GM12878 (cell line): ENCODE measurements around the gene THBS1. TPM values are rescaled to one million over a fixed set of nuclear protein-coding genes. Genes with fewer than 3 reads are reported as not detected.

Experiments
- ATAC-seq: fragments of 200-7000 bp; cut with Tn5 transposase; 3 replicates; pipeline ENCODE4 v1.9.1; 2020; ENCODE audit warnings: mild to moderate bottlenecking, moderate library complexity
- BruUV-seq: library from RNA; stranded (reverse); fragments of 400-500 nt; replicated peaks from 2 replicates; lab custom pipeline; 2021; lab: Mats Ljungman, UMichigan
- CTCF ChIA-PET: fragments of 300-600 bp; sonication (Branson Sonifier 250); formaldehyde crosslinking; extraction: SDS; loops from one replicate; lab custom pipeline; 2021; ENCODE audit warnings: inconsistent platforms; lab: Yijun Ruan, JAX
- POLR2A ChIA-PET: fragments of 350-600 bp; formaldehyde crosslinking; extraction: SDS; loops from one replicate; lab custom pipeline; 2021; ENCODE audit warnings: inconsistent platforms; lab: Charles Lee
- RAD21 ChIA-PET: fragments of 300-600 bp; sonication (Branson Sonifier 250); formaldehyde crosslinking; loops from one replicate; lab custom pipeline; 2023; ENCODE audit warnings: antibody characterized with exemption; ENCODE audit not compliant: unreplicated experiment; lab: Charles Lee
- SMC1A ChIA-PET: fragments of 300-600 bp; sonication (Branson Sonifier 250); formaldehyde crosslinking; loops from one replicate; lab custom pipeline; 2023; ENCODE audit not compliant: unreplicated experiment, uncharacterized antibody; lab: Charles Lee
- DNase-seq: peaks from one replicate; pipeline ENCODE4 v3.0.0-alpha.2; 2011; ENCODE audit warnings: low read depth, low spot score
- FAIRE-seq: peaks from 3 replicates; lab custom pipeline; 2011; peaks lifted over from hg19 to GRCh38; lab: Jason Lieb, UNC
- H2AFZ ChIP-seq: 2 replicates; pipeline ENCODE4 v1.6.0; 2011; ENCODE audit warnings: low read depth, low read length, control low read depth; ENCODE audit not compliant: control insufficient read depth
- H3K27ac ChIP-seq: 2 replicates; pipeline ENCODE4 v1.5.1; 2011; ENCODE audit warnings: control low read depth; ENCODE audit not compliant: control insufficient read depth, insufficient read depth
- H3K27me3 ChIP-seq, 2 experiments: replicated peaks in 1 of 2; 2 replicates each; pipeline versions ENCODE4 v1.6.0 to v1.6.1; 2011; ENCODE audit warnings: low read length in 1 of 2; ENCODE audit not compliant: control insufficient read depth in 2 of 2, insufficient read depth in 2 of 2
- H3K36me3 ChIP-seq, 2 experiments: 2 replicates each; pipeline ENCODE4 v1.5.1; 2011; ENCODE audit warnings: low read length in 1 of 2; ENCODE audit not compliant: control insufficient read depth in 2 of 2, insufficient read depth in 2 of 2
- H3K4me1 ChIP-seq: 2 replicates; pipeline ENCODE4 v1.6.1; 2011; ENCODE audit warnings: mild to moderate bottlenecking, low read length, moderate library complexity, mixed read lengths; ENCODE audit not compliant: control insufficient read depth, insufficient read depth
- H3K4me2 ChIP-seq: 2 replicates; pipeline ENCODE4 v1.6.0; 2011; ENCODE audit warnings: control low read depth; ENCODE audit not compliant: control insufficient read depth, insufficient read depth
- H3K4me3 ChIP-seq: fragments of 200-600 bp; sonication (generic); 2 replicates; pipeline ENCODE4 v1.5.1; 2016
- H3K79me2 ChIP-seq: 2 replicates; pipeline ENCODE4 v1.6.0; 2011; ENCODE audit warnings: low read length; ENCODE audit not compliant: control insufficient read depth, insufficient read depth
- H3K9ac ChIP-seq: 2 replicates; pipeline ENCODE4 v1.8.0; 2011; ENCODE audit warnings: low read length, control low read depth, mixed read lengths; ENCODE audit not compliant: control insufficient read depth, insufficient read depth
- H3K9me3 ChIP-seq: replicated peaks from 3 replicates; pipeline ENCODE4 v1.5.1; 2011; ENCODE audit warnings: mild to moderate bottlenecking, low read length; ENCODE audit not compliant: control insufficient read depth, insufficient read depth
- H4K20me1 ChIP-seq: 2 replicates; pipeline ENCODE4 v1.6.0; 2011; ENCODE audit not compliant: control insufficient read depth, insufficient read depth
- BMI1 ChIP-seq: fragments of 450-650 bp; IDR thresholded peaks from 2 replicates; pipeline ENCODE4 v1.6.1; 2016; ENCODE audit warnings: mild to moderate bottlenecking, moderate library complexity, borderline replicate concordance
- CREB1 ChIP-seq: IDR thresholded peaks from 2 replicates; pipeline ENCODE4 v1.6.1; 2012; ENCODE audit warnings: low read depth, mild to moderate bottlenecking, inconsistent platforms
- KLF5 ChIP-seq: fragments of 450-650 bp; IDR thresholded peaks from 2 replicates; pipeline ENCODE4 v1.6.1; 2014; ENCODE audit warnings: mild to moderate bottlenecking; ENCODE audit not compliant: partially characterized antibody
- MEF2B ChIP-seq: fragments of 450-650 bp; IDR thresholded peaks from 2 replicates; pipeline ENCODE4 v1.6.1; 2018; ENCODE audit warnings: mild to moderate bottlenecking, moderate library complexity; ENCODE audit not compliant: partially characterized antibody, poor library complexity, severe bottlenecking
- NFYA ChIP-seq: IDR thresholded peaks from 2 replicates; pipeline ENCODE4 v1.6.1; 2011; ENCODE audit warnings: low read depth, mild to moderate bottlenecking, low read length, improper control_type of control experiment, borderline replicate concordance
- RBBP5 ChIP-seq: fragments of 200-600 bp; sonication (generic); conservative IDR thresholded peaks from 2 replicates; pipeline ENCODE4 v1.6.1; 2016
- RFX5 ChIP-seq: IDR thresholded peaks from 2 replicates; pipeline ENCODE4 v1.6.1; 2011; ENCODE audit warnings: low read depth, low read length, improper control_type of control experiment
- SUPT20H ChIP-seq: IDR thresholded peaks from 2 replicates; pipeline ENCODE4 v1.6.1; 2011; ENCODE audit warnings: low read depth, mild to moderate bottlenecking, low read length, moderate library complexity, borderline replicate concordance; ENCODE audit not compliant: control insufficient read depth
- TCF3 ChIP-seq: IDR thresholded peaks from 2 replicates; pipeline ENCODE4 v1.6.1; 2012; ENCODE audit warnings: low read depth, mild to moderate bottlenecking, low read length, borderline replicate concordance; ENCODE audit not compliant: insufficient read depth
- WGBS: methylation state at CpG from one replicate; pipeline ENCODE4 v1.1.6; 2016; ENCODE audit warnings: low lambda C conversion rate; ENCODE audit not compliant: insufficient replicate concordance, insufficient coverage; ENCODE audit errors: missing lambda C conversion rate; 5-methylcytosine and 5-hydroxymethylcytosine counted together
- in situ Hi-C: fragments of 300-500 bp; cut with MboI; formaldehyde crosslinking; loops from 9 replicates; pipeline ENCODE4 v1.14.3; 2018; ENCODE audit warnings: mixed read lengths
- intact Hi-C: fragments of 100-400 bp; cut with micrococcal nuclease; formaldehyde crosslinking; loops from one replicate; pipeline ENCODE4 v1.14.2; 2022; ENCODE audit not compliant: unreplicated experiment
- polyA plus RNA-seq, 11 experiments: library from polyadenylated mRNA; depleted of rRNA in 4 of 11; unstranded in 6 of 11; stranded (reverse) in 5 of 11; fragments of >200 nt; fragmentation: Nextera tagmentation in 4 of 11; fragmentation: Illumina TruSeq in 1 of 11; extraction: Ambion mirVana in 4 of 11; extraction: Trizol in 1 of 11; gene quantifications; 1 replicate in 1 of 11; 2 replicates in 10 of 11; pipeline versions ENCODE4 v1.2.1 to v1.2.3, GENCODE V29; 2011 to 2016; ENCODE audit warnings: inconsistent platforms in 2 of 11, missing spikeins in 2 of 11, low read depth in 1 of 11
- total RNA-seq, 4 experiments: library from RNA; depleted of rRNA in 3 of 4; stranded (reverse); fragments of >200 nt in 3 of 4; fragmentation: Illumina TruSeq in 1 of 4; extraction: Trizol in 1 of 4; gene quantifications; 2 replicates each; pipeline versions ENCODE4 v1.2.1 to v1.2.3, GENCODE V29; 2013 to 2021
- TF ChIP-seq, protein P1 (sequence below): fragments of 450-650 bp; IDR thresholded peaks from 2 replicates; pipeline ENCODE4 v1.6.1; 2017; ENCODE audit warnings: mild to moderate bottlenecking, moderate library complexity
- TF ChIP-seq, protein P2 (sequence below): IDR thresholded peaks from 2 replicates; pipeline ENCODE4 v1.6.1; 2011; ENCODE audit warnings: borderline replicate concordance, low read depth, mild to moderate bottlenecking, moderate library complexity, low read length; ENCODE audit not compliant: insufficient read depth, poor library complexity, severe bottlenecking
- TF ChIP-seq, protein P3 (sequence below): IDR thresholded peaks from 2 replicates; pipeline ENCODE4 v1.6.1; 2011; ENCODE audit warnings: low read depth, mild to moderate bottlenecking, low read length, moderate library complexity, borderline replicate concordance; ENCODE audit errors: extremely low read depth
- TF ChIP-seq, protein P4 (sequence below): IDR thresholded peaks from 2 replicates; pipeline ENCODE4 v1.6.1; 2011; ENCODE audit warnings: borderline replicate concordance, low read depth, mild to moderate bottlenecking, moderate library complexity, mixed read lengths, low read length; ENCODE audit not compliant: insufficient read depth; ENCODE audit errors: extremely low read length

THBS1 gene
- total and polyA plus RNA-seq, 10 of the 15 experiments (the other 5 are each of a cell fraction or from before 2014, with no cell fraction given), result under 0.01 to 1.5 (median 0.23) TPM; not detected in 3

DNA sequence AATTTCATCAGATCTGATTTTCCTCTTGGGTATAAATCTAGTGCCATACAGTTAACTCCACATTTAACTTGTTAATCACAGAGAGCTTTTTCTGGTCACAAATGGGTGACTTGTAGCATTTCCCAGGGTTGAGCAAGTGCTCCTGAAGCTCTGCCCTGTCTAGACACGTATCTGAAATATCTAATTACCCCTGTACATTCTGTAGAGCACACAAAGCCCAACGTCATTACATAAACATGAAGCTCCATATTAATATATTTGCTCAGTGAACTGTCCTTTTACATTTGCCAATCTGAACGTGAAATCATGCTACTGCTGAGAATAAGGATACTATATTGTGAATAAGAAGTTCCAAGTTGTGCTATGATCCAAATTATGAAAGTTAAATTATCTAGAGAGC lies 49.0 kb downstream of the THBS1 start (continued):
- TF ChIP-seq TCF3 (no peak), SUPT20H (no peak), RBBP5 (no peak), BMI1 (no peak)
- TF ChIP-seq, all 136 proteins: peak for 0

DNA sequence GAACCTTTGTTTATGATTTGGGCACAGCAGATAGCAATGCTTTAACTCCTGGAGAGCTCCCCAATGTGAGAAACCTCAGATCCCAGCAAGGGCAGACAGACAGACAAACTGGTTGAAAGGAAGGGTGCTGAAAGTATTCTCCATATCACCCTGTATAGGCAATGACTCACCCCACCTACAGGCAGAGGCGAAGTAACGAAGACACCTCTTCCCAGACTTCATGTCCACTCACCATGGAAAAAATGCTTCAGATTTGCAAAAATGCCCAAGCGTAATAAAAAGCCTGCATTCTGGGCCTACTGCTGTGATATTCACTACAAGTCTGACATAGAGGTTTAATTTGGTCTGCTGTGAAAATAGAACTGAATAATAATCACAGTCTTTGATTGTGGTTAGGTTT lies 50.5 kb downstream of the THBS1 start:
- H2AFZ ChIP-seq, result no peak overlapping the region
- no peak for DNase-seq
- POLR2A ChIA-PET, result no interaction called here
- H3K4me2 ChIP-seq, result no peak overlapping the region
- intact Hi-C loops (no loop called here), in situ Hi-C loops (no loop called here)
- no peak overlapping the region for H3K4me3 ChIP-seq
- RAD21 ChIA-PET, result interaction anchor here (1.4 kb wide), 1 partner anchor 25 kb away, joined by 3 read pairs; no protein-coding TSS in a partner anchor
- no peaks in the 10 kb centered on the region for H3K79me2 ChIP-seq
- no peak overlapping the region for H3K9ac ChIP-seq
- H3K9me3 ChIP-seq, result no peaks in the 10 kb centered on the region; the same call in 2 of the 3 replicates
- ATAC-seq, result no peak
- no peak overlapping the region for H3K27ac ChIP-seq
- CTCF ChIA-PET, result interaction anchor here (0.7 to 1.1 kb wide), 2 partner anchors 33 to 55 kb away, joined by 3 read pairs; no protein-coding TSS in a partner anchor
- H3K4me1 ChIP-seq, result no peaks in the 10 kb centered on the region
- SMC1A ChIA-PET, result no interaction called here
- 82% methylated on average over 3 of the region's 3 CpGs for WGBS
- no peaks in the 10 kb centered on the region for H4K20me1 ChIP-seq
- no peaks in the 10 kb centered on the region for H3K36me3 ChIP-seq
- H3K27me3 ChIP-seq, result no peaks in the 10 kb centered on the region
- BruUV-seq, result no TSS peak
- no peak for FAIRE-seq
- TF ChIP-seq NFYA (no peak), SUPT20H (no peak), KLF5 (no peak), RFX5 (no peak), CREB1 (no peak), MEF2B (no peak)
- TF ChIP-seq, protein P1, sequence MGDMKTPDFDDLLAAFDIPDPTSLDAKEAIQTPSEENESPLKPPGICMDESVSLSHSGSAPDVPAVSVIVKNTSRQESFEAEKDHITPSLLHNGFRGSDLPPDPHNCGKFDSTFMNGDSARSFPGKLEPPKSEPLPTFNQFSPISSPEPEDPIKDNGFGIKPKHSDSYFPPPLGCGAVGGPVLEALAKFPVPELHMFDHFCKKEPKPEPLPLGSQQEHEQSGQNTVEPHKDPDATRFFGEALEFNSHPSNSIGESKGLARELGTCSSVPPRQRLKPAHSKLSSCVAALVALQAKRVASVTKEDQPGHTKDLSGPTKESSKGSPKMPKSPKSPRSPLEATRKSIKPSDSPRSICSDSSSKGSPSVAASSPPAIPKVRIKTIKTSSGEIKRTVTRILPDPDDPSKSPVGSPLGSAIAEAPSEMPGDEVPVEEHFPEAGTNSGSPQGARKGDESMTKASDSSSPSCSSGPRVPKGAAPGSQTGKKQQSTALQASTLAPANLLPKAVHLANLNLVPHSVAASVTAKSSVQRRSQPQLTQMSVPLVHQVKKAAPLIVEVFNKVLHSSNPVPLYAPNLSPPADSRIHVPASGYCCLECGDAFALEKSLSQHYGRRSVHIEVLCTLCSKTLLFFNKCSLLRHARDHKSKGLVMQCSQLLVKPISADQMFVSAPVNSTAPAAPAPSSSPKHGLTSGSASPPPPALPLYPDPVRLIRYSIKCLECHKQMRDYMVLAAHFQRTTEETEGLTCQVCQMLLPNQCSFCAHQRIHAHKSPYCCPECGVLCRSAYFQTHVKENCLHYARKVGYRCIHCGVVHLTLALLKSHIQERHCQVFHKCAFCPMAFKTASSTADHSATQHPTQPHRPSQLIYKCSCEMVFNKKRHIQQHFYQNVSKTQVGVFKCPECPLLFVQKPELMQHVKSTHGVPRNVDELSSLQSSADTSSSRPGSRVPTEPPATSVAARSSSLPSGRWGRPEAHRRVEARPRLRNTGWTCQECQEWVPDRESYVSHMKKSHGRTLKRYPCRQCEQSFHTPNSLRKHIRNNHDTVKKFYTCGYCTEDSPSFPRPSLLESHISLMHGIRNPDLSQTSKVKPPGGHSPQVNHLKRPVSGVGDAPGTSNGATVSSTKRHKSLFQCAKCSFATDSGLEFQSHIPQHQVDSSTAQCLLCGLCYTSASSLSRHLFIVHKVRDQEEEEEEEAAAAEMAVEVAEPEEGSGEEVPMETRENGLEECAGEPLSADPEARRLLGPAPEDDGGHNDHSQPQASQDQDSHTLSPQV, result no peak
- TF ChIP-seq, protein P2, sequence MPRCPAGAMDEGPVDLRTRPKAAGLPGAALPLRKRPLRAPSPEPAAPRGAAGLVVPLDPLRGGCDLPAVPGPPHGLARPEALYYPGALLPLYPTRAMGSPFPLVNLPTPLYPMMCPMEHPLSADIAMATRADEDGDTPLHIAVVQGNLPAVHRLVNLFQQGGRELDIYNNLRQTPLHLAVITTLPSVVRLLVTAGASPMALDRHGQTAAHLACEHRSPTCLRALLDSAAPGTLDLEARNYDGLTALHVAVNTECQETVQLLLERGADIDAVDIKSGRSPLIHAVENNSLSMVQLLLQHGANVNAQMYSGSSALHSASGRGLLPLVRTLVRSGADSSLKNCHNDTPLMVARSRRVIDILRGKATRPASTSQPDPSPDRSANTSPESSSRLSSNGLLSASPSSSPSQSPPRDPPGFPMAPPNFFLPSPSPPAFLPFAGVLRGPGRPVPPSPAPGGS, result no peak
- TF ChIP-seq, protein P3, sequence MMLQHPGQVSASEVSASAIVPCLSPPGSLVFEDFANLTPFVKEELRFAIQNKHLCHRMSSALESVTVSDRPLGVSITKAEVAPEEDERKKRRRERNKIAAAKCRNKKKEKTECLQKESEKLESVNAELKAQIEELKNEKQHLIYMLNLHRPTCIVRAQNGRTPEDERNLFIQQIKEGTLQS, result no peak
- TF ChIP-seq, protein P4, sequence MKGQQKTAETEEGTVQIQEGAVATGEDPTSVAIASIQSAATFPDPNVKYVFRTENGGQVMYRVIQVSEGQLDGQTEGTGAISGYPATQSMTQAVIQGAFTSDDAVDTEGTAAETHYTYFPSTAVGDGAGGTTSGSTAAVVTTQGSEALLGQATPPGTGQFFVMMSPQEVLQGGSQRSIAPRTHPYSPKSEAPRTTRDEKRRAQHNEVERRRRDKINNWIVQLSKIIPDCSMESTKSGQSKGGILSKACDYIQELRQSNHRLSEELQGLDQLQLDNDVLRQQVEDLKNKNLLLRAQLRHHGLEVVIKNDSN, result no peak
